Left lung (tissue), 10 donors: ENCODE measurements around the gene EPHA1. TPM values are rescaled to one million over a fixed set of nuclear protein-coding genes. Genes with fewer than 3 reads are reported as not detected.

ENCODE experiments used
- ATAC-seq: fragments of 200-7000 bp; cut with Tn5 transposase; one replicate; pipeline ENCODE4 v1.9.1; 2020; ENCODE audit warnings: moderate library complexity
- DNase-seq, 4 donors: peaks; one replicate each; pipeline ENCODE4 v3.0.0-alpha.2; 2013 to 2020
- H3K27ac ChIP-seq, 2 donors: fragments of 200-600 bp; sonication (generic) in 1 of 2; one replicate each; pipeline versions ENCODE4 v1.5.0 to v1.8.0; 2020 to 2021
- H3K27me3 ChIP-seq, 2 donors: fragments of 200-600 bp; sonication (generic) in 1 of 2; one replicate each; pipeline versions ENCODE4 v1.5.0 to v1.8.0; 2020 to 2021
- H3K36me3 ChIP-seq, 2 donors: fragments of 200-600 bp; sonication (generic) in 1 of 2; one replicate each; pipeline versions ENCODE4 v1.5.0 to v1.8.0; 2020 to 2021
- H3K4me1 ChIP-seq, 2 donors: fragments of 200-600 bp; one replicate each; pipeline ENCODE4 v1.8.0; 2021
- H3K4me3 ChIP-seq, 2 donors: fragments of 200-600 bp; sonication (generic) in 1 of 2; one replicate each; pipeline versions ENCODE4 v1.5.0 to v1.8.0; 2020 to 2021; ENCODE audit warnings: mild to moderate bottlenecking in 1 of 2
- H3K9me3 ChIP-seq, 2 donors: fragments of 200-600 bp; sonication (generic) in 1 of 2; one replicate each; pipeline versions ENCODE4 v1.5.0 to v1.8.0; 2020 to 2021
- intact Hi-C, 2 donors: fragments of 100-400 bp; cut with DNase I; formaldehyde crosslinking; loops; one replicate each; pipeline versions ENCODE4 v1.11.2 to v1.14.2; 2022
- polyA plus RNA-seq, 6 donors: library from polyadenylated mRNA; unstranded; fragments of 120-200 nt; gene quantifications; one replicate each; pipeline ENCODE4 v1.2.1, GENCODE V29; 2013; ENCODE audit not compliant: insufficient read length in 6 of 6
- total RNA-seq, 2 donors: library from RNA; stranded (reverse); fragmentation: NEBNext Ultra II Directional; extraction: Animal tissue kit (Norgen Biotek cat#: 25700); gene quantifications; one replicate each; pipeline ENCODE4 v1.2.1, GENCODE V29; 2021
- TF ChIP-seq, protein P1 (sequence below), 2 donors: fragments of 200-600 bp; sonication (generic) in 1 of 2; IDR thresholded peaks; one replicate each; pipeline versions ENCODE4 v1.5.0 to v1.8.0; 2021; ENCODE audit warnings: antibody characterized with exemption in 2 of 2
- donor health status: DM: no; HTN: yes; CAD: no.
- donor health status: DM: no; HTN: no; CAD: no.

EPHA1 gene
- total and polyA plus RNA-seq, 8 donors: 11.6 to 17.5 (median 14.5) TPM

DNA sequence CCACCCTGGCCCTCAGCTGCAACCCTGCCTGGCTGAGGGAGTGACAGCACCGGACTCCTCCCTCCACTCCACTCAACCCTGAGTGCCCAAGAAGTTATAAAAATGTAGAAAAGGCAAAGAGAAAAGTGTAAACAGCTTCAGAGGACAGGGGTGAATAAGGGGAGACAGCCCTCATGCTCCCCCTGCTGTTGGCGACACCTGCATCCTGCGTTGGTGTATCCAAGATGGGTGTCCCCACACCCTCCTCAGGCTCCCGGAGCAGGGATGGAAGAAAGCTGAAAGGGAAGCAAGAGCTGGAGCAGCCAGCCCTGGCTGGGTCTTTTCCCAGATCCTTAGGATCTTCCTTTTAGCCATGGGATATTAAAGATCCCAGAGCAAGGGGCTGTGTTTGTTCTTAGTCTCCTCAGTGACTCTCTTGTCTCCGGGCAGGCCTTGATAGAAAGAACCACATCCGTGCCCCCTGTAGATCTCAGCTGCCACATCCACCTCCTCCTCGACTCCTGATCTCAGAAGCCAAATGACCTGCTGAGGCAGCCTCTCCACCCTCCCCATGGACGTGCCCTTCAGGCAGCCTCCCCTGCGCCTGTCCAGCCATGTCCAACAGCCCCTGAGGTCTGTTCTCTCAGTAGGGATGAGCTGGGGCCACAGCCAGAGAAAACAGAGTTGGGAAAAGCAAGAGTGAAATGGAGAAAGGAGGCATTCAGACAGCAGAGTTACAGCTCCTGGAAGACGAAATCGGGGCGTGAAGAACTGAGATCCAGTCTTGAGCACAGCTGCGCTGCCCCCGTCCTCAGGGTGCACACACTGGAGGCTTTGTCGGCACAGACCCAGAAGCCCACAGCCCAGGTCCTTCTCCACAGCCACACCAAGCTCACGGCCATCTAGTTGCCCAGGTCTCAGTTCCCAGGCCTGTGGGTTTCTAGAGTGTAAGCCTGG, 52.9 kb downstream of the EPHA1 start:
- DNase-seq (no peak), ATAC-seq (no peak)
- no peak overlapping the region for H3K4me3 ChIP-seq
- intact Hi-C loops: no loop called here
- TF ChIP-seq, protein P1, sequence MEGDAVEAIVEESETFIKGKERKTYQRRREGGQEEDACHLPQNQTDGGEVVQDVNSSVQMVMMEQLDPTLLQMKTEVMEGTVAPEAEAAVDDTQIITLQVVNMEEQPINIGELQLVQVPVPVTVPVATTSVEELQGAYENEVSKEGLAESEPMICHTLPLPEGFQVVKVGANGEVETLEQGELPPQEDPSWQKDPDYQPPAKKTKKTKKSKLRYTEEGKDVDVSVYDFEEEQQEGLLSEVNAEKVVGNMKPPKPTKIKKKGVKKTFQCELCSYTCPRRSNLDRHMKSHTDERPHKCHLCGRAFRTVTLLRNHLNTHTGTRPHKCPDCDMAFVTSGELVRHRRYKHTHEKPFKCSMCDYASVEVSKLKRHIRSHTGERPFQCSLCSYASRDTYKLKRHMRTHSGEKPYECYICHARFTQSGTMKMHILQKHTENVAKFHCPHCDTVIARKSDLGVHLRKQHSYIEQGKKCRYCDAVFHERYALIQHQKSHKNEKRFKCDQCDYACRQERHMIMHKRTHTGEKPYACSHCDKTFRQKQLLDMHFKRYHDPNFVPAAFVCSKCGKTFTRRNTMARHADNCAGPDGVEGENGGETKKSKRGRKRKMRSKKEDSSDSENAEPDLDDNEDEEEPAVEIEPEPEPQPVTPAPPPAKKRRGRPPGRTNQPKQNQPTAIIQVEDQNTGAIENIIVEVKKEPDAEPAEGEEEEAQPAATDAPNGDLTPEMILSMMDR (IDR thresholded peaks at IDR 0.05): no peak
- peaks cover 0 to 23% of the 10 kb centered on the region in 2 donors for H3K27me3 ChIP-seq
- no peaks in the 10 kb centered on the region for H3K4me1 ChIP-seq
- H3K27ac ChIP-seq: no peak overlapping the region
- no peaks in the 10 kb centered on the region for H3K9me3 ChIP-seq
- no peaks in the 10 kb centered on the region for H3K36me3 ChIP-seq

DNA sequence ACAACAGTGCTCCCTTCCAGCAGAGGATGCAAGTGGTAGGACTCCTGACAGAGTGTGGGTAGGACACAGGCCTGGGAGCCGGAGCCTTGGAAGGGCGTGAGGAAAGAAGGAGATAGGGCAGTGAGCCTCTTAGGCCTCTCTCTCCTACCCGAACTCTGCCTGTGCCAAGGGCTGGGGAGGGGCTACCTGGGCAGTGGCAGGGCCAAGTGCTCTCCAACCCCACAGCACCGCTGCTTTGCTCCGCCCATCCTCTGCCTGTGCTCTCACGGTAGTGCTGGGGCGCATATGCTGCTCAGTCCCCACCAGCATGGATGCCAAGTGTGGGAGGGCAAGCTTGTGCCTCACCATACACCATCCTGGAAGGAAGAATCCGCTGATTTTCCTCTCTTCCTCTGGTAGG, 53.7 kb downstream of the EPHA1 start:
- no peaks in the 10 kb centered on the region for H3K4me1 ChIP-seq
- no peak overlapping the region for H3K4me3 ChIP-seq
- no peak overlapping the region for H3K27ac ChIP-seq
- intact Hi-C loops: no loop called here
- H3K27me3 ChIP-seq: peaks cover 0 to 20% of the 10 kb centered on the region in 2 donors
- DNase-seq: peak in 1 of 4 donors; percentile 65
- no peaks in the 10 kb centered on the region for H3K36me3 ChIP-seq
- TF ChIP-seq, protein P1 (IDR thresholded peaks at IDR 0.05): no peak
- ATAC-seq: peak; percentile 98
- H3K9me3 ChIP-seq: no peaks in the 10 kb centered on the region

DNA sequence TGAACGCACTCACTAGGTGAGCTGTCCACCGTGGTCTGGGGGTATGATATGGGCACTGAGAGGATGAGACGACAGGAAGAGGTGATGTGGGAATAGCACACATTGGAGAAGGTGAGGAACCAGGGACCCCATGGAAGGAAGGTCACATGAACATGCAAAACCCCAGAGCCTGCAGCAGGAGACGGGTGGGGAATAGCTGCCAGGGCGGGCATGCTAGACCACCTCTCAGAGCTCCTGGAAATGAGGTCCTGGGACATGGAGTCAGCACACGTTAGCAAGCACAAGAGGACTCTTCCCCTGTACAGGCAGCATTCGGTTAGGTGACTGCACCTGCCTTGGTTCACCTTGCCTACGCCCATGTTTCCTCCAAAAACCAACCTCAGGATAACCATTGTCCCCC, 54.3 kb downstream of the EPHA1 start:
- H3K36me3 ChIP-seq: no peaks in the 10 kb centered on the region
- H3K27ac ChIP-seq: no peak overlapping the region
- TF ChIP-seq, protein P1 (IDR thresholded peaks at IDR 0.05): no peak
- ATAC-seq (no peak), DNase-seq (no peak)
- H3K27me3 ChIP-seq: peaks cover 0 to 15% of the 10 kb centered on the region in 2 donors
- H3K4me3 ChIP-seq: no peak overlapping the region
- no peaks in the 10 kb centered on the region for H3K4me1 ChIP-seq
- H3K9me3 ChIP-seq: no peaks in the 10 kb centered on the region
- intact Hi-C loops: no loop called here

DNA sequence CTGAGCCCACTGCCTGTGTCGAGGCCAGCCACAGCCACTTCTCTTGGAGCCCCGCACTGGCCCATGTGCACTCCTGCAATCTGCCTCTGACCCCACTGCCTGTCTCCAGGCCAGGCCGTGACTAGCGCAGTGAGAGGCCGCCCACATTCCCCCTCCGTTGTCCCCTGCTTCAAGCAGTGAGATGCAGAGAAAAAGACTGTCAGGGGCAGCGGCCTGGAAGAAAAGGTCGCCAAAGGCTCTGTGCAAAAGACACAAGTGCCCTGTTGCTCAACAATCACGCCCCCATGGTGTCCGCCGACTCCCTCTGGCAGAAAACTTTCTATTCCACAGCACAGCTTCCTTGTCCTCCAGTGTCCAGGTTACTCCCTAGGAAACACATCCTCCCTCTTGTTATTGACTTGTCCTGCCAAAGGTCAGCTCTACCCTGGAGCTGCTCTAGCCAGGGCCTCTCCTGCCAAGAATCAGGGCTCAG, 56.1 kb downstream of the EPHA1 start:
- intact Hi-C loops: no loop called here
- H3K36me3 ChIP-seq: no peaks in the 10 kb centered on the region
- ATAC-seq: no peak
- no peaks in the 10 kb centered on the region for H3K4me1 ChIP-seq
- H3K27me3 ChIP-seq: peaks cover 0 to 5% of the 10 kb centered on the region in 2 donors
- no peaks in the 10 kb centered on the region for H3K9me3 ChIP-seq
- DNase-seq: no peak
- TF ChIP-seq, protein P1 (IDR thresholded peaks at IDR 0.05): no peak
- H3K27ac ChIP-seq: no peak overlapping the region
- no peak overlapping the region for H3K4me3 ChIP-seq

DNA sequence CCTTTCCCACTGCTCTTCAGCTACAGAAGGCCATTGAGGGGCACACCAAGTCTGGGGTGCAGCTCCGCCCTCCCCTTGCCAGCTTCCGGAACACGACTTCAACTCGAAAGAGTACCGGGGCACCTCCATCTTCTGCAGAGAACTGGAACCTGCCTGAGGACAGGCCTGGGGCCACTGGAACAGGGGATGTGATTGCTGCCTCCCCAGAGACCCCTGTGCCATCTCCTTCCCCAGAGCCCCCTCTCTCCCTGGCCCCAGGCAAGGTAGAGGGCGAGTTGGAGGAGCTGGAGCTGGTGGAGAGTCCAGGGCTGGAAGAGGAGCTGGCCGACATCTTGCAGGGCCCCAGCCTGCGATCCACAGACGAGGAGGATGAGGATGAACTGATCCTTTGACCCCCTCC, 57.1 kb downstream of the EPHA1 start:
- Histone ChIP-seq H3K4me1 (no peaks in the 10 kb centered on the region), H3K27me3 (peaks cover 0 to 8% of the 10 kb centered on the region in 2 donors), H3K36me3 (no peaks in the 10 kb centered on the region), H3K4me3 (no peak overlapping the region), H3K27ac (no peak overlapping the region), H3K9me3 (no peaks in the 10 kb centered on the region)
- intact Hi-C loops: no loop called here
- no peak for ATAC-seq
- TF ChIP-seq, protein P1 (IDR thresholded peaks at IDR 0.05): no peak
- DNase-seq: no peak
